Measurements from ENCODE around the gene SETBP1. TPM values are rescaled to one million over a fixed set of nuclear protein-coding genes. Genes with fewer than 3 reads are reported as not detected.

Gene SETBP1
- polyA plus RNA-seq, 1 experiment = 2.9 TPM

GRCh38 chr18:44740000-44740399, 59.3 kb downstream of the SETBP1 start:
- H3K36me3 ChIP-seq (ENCODE audit: control insufficient read depth, insufficient read depth, low read length) = no peaks in the 10 kb centered on the region
- CTCF ChIA-PET = no interaction called here
- POLR2A ChIA-PET = no interaction called here
- no peak for DNase-seq (ENCODE audit: low read depth)
- no peak overlapping the region for H3K4me3 ChIP-seq (ENCODE audit: low read depth, low read length)
- no peak for TF ChIP-seq CTCF (IDR thresholded peaks at IDR 0.05; ENCODE audit: insufficient read depth, low read depth, low read length)
- no peaks in the 10 kb centered on the region; the same call in 1 of the 2 replicates for H3K27me3 ChIP-seq (ENCODE audit: control insufficient read depth, insufficient read depth, low read length)

GRCh38 chr18:44741085-44741484, 60.4 kb downstream of the SETBP1 start:
- Histone ChIP-seq H3K4me3 (ENCODE audit: low read depth, low read length) (no peak overlapping the region), H3K36me3 (ENCODE audit: control insufficient read depth, insufficient read depth, low read length) (no peaks in the 10 kb centered on the region), H3K27me3 (ENCODE audit: control insufficient read depth, insufficient read depth, low read length) (no peaks in the 10 kb centered on the region; the same call in 1 of the 2 replicates)
- DNase-seq (ENCODE audit: low read depth) = no peak
- no peak for TF ChIP-seq CTCF (IDR thresholded peaks at IDR 0.05; ENCODE audit: insufficient read depth, low read depth, low read length)
- ChIA-PET POLR2A (no interaction called here), CTCF (no interaction called here)

- Histone ChIP-seq H3K4me3 (ENCODE audit: low read depth, low read length) (no peak overlapping the region), H3K36me3 (ENCODE audit: control insufficient read depth, insufficient read depth, low read length) (no peaks in the 10 kb centered on the region), H3K27me3 (ENCODE audit: control insufficient read depth, insufficient read depth, low read length) (no peaks in the 10 kb centered on the region; the same call in 1 of the 2 replicates)
- no peak for TF ChIP-seq CTCF (IDR thresholded peaks at IDR 0.05; ENCODE audit: insufficient read depth, low read depth, low read length)
- CTCF ChIA-PET = interaction anchor here (1.1 kb wide), 1 partner anchor 14 kb away, joined by 3 read pairs; no protein-coding TSS in a partner anchor
- POLR2A ChIA-PET = no interaction called here
- DNase-seq (ENCODE audit: low read depth) = no peak
Measured at GRCh38 chr18:44741511-44741910, 60.8 kb downstream of the SETBP1 start.

GRCh38 chr18:44742126-44742525, 61.4 kb downstream of the SETBP1 start:
- ChIA-PET CTCF (interaction anchor here (1.1 to 1.2 kb wide), 2 partner anchors 13 to 24 kb away, joined by 3 read pairs; no protein-coding TSS in a partner anchor), POLR2A (no interaction called here)
- Histone ChIP-seq H3K4me3 (ENCODE audit: low read depth, low read length) (no peak overlapping the region), H3K36me3 (ENCODE audit: control insufficient read depth, insufficient read depth, low read length) (no peaks in the 10 kb centered on the region), H3K27me3 (ENCODE audit: control insufficient read depth, insufficient read depth, low read length) (no peaks in the 10 kb centered on the region; the same call in 1 of the 2 replicates)
- TF ChIP-seq CTCF (IDR thresholded peaks at IDR 0.05; ENCODE audit: insufficient read depth, low read depth, low read length) = no peak
- DNase-seq (ENCODE audit: low read depth) = no peak

- Histone ChIP-seq H3K4me3 (ENCODE audit: low read depth, low read length) (no peak overlapping the region), H3K36me3 (ENCODE audit: control insufficient read depth, insufficient read depth, low read length) (no peaks in the 10 kb centered on the region), H3K27me3 (ENCODE audit: control insufficient read depth, insufficient read depth, low read length) (no peaks in the 10 kb centered on the region; the same call in 1 of the 2 replicates)
- ChIA-PET POLR2A (interaction anchor here (1.0 kb wide), 1 partner anchor 16 kb away, joined by 3 read pairs; no protein-coding TSS in a partner anchor), CTCF (interaction anchor here (0.9 to 1.8 kb wide), 4 partner anchors 12 to 99 kb away, joined by 3 read pairs; no protein-coding TSS in a partner anchor)
- TF ChIP-seq CTCF (IDR thresholded peaks at IDR 0.05; ENCODE audit: insufficient read depth, low read depth, low read length) = no peak
- DNase-seq (ENCODE audit: low read depth) = peak; percentile 35
Measured at GRCh38 chr18:44742718-44743311, 62.1 kb downstream of the SETBP1 start.

Measured in BJ (cell line).